ENCODE measurements around the gene DNMBP.
A peak's percentile ranks its signal among the peaks of the same experiment; 100 is the strongest.
"Not testable (repeated sequence)": the region's sequence is repeated elsewhere in the genome, so short reads cannot be mapped to it uniquely, and the experiment has no call there.

Gene DNMBP

DNA sequence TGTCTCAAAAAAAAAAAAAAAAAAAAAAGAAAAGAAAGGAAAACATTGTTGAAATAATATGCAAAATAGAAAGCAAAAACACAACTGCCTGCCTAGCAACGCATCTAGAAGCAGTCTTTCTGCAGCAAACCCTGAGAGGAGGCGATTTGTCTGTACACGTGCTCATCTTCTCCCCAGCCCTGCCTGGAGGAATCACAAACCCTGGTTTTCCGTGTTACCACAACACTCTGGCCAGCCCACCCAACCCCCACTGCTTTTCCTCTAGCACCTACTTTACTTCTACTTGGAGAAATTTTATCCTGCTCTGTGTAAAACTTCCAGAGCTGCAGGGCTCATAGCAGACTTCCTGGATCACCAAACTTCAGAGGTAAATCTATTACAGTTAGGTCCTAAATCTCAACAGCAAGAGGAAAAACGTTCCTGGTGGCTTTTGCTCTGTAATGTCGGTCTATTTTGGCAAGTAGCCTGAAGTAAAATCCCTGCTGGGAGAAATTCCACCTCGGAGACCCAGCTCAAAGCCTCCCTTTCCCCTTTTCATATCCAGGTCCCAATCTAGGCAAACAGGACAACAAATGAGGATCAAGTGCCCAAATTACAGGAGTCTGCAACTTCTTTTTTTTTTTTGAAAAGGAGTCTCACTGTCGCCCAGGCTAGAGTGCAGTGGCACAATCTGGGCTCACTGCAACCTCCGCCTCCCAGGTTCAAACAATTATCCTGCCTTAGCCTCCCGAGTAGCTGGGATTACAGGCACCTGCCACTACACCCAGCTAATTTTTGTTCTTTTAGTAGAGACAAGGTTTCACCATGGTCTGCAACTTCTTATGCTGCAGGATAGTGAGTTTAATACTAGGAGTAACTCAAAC lies 91.6 kb downstream of the DNMBP start:
- DNase-seq (ENCODE audit: low read depth, low spot score): peak; percentile 85

DNA sequence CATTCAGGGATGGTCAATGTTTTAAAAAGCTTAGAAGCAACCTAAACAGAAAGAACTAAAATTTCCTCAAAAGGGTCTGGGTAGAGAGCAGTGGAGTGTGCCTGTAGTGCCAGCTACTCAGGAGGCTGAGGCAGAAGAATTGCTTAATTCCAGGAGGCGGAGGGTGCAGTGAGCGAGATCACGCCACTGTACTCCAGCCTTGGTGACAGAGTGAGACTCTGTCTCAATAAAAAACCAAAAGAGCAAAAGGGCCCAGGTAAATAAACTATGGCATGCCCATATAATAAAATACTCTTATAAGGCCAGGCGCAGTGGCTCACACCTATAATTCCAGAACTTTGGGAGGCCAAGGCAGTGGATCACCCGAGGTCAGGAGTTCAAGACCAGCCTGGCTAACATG lies 93.0 kb downstream of the DNMBP start:
- no peak for DNase-seq (ENCODE audit: low read depth, low spot score)

DNA sequence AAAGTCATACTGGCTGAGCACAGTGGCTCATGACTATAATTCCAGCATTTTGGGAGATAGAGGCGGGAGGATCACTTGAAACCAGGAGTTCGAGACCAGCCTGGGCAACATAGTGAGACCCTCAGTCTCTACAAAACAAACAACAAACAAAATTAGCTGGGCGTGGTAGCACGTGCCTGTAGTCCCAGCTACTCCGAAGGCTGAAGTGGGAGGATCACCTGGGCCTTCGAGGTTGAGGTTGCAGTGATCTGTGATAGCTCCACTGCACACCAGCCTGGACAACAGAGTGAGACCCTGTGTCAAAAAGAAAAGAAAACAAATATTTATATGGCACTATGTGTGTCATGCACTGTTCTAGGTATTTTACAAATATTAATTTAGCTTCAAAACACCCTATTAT lies 94.3 kb downstream of the DNMBP start:
- DNase-seq (ENCODE audit: low read depth, low spot score): no peak

DNA sequence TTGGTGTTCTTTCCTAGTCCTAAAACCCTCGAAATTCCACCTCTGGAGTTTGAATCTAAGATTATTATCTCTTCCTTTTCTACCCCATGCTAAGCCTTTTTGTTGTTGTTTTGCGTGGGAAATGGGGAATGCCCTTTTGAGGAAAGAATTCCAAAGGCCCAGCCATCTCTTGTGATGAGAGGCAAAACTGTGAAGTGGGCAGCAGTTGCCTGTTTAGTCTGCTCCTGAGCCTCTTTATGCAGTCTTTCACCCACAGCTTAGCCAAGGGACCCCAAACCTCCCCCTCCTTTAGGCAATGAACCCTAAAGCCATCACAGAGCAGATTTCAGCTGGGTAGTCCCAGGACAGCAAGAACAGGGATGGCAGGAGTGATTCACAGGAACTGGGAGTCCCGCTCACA lies 95.5 kb downstream of the DNMBP start:
- no peak for DNase-seq (ENCODE audit: low read depth, low spot score)

DNA sequence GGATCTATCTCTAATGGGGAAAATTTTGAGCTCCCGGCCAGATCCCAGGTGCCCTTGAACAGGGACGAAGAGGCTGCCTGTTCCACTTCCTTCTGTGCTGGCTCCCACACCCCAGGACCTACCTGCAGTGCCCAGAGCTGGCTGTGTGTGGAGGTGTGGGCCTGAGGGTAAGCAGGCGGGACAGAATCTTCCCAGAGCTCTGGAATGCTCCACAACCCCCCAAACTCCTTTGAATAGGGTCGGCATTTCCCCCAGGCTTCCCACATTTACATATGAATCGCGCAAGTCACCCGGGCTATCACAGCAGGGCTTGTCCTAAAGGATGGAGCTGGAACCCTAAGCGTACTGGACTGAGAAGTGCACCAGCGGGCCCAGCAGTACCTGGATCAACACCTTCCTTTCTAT lies 95.9 kb downstream of the DNMBP start:
- DNase-seq (ENCODE audit: low read depth, low spot score): peak; percentile 89

DNA sequence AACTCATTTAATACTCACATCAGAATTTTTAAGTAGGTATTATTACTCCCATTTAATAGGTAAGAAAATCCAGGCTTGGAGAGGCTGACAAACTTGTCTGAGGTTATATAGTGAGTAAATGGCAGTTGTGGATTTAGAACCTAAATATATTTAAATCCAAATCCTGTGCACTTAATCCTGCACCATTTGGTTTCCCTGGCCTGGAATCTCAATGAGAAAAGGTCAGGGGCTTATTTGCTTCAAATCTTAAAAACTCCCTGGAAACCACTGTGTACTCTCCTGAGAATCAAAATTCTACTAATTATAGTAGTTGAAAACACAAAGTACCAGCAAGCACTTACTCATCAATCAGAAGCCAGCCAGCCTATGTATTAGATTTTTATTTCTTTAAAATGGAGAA lies 97.7 kb downstream of the DNMBP start:
- no peak for DNase-seq (ENCODE audit: low read depth, low spot score)

DNA sequence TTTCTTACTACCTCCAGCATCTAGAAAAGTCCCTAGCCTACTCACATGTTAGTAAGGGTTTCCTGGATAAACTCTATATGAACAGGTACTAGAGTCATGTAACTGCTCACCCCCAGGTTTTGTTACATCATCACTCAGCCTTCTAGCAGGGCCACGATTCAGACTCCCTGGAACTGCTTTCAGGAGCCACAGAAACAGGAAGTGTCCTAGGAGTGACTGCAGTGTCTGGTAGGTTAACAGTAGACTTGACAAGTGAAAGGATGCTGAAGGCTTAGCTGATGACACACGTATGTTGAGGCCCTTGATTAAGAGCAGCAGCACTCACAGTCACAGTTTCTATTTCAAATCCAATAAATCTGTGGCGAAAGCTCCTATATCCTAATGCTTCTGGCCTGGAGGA lies 101.2 kb downstream of the DNMBP start:
- DNase-seq (ENCODE audit: low read depth, low spot score): no peak

DNA sequence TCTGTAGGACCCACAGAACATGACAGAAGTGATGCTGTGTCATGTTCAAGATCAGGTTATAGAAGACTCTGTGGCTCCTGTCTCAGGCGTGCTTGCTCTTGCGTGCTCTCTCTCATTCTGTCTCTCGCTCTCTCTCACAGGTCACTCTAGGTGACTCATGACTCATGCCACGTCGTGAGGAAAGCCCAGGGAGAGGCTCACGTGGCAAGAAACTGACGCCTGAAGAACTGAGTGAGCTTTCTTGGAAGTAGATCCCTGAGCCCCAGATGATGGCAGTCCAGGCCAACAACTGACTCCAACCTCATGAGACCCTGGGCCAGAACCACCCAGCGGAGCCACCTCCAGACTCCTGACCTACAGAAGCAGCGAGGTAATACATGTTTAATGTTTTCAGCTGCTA lies 103.3 kb downstream of the DNMBP start:
- peak; percentile 74 for DNase-seq (ENCODE audit: low read depth, low spot score)

DNA sequence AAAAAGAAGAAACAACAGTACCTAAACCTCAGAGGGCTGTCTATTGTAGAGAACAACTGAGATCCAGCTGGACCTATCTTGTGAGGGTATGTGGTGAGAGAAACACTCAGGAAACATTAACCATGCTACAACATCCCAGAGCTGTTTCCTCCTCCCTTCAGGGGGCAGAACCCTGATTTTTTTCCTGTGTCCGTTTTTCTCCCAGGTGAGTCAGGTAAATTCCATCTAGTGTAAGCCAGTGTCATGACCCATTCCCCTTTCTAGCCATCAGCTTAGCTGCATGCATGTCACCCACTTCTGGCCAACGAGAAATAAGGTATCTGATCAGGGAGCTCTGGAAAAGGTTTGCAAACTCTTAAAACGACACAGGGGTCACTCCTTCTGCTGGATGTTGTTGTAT lies 103.8 kb downstream of the DNMBP start:
- DNase-seq (ENCODE audit: low read depth, low spot score): no peak

DNA sequence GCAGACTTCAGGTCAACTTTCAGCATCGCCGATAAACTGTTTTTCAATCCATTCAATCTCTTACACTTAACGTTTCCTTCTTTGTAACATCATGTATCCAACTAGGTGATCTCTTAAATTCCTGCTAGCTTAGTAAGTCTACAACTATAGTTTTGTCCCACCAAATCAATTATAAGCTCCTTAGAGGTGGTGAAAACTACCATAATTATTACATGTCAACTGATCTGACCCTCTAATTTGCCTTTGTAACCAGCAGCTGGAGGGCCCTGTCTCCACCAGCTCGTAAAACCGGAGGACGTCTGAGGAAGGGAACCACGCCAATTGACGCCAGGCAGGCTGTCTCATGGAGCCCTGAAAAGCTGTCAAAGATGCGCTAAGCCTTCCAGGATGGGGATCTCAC lies 113.9 kb downstream of the DNMBP start:
- no peak for DNase-seq (ENCODE audit: low read depth, low spot score)

DNA sequence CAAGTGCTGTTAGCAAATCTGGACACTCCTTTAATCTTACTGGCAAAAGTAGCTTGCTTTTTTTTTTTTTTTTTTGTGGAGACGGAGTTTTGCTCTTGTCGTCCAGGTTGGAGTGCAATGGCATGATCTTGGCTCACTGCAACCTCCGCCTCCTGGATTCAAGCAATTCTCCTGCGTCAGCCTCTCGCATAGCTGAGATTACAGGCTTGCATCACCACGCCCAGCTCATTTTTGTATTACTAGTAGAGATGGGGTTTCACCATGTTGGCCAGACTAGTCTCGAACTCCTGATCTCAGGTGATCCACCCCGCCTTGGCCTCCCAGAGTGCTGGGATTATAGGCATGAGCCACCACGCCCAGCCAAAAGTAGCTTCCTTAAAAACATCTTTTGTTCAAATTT lies 114.7 kb downstream of the DNMBP start:
- DNase-seq (ENCODE audit: low read depth, low spot score): not testable (repeated sequence)

DNA sequence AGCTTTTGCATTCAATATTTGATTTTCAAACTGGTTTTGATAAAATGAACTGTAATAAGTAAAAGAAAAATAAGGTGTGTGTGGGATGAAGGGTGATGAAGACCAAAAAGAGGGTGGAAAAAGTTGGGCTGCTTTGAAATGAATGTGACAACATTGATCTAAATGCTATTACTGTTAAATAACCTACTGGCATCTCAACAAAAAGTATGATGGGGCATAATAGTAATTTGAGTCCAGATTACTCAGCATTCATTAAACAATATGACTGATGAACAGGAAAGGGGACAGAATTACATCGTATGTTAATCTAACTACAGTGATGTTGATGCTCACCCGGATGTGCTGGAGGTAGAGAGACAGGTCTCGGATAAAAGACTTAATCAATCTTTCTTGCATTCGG lies 115.1 kb downstream of the DNMBP start:
- DNase-seq (ENCODE audit: low read depth, low spot score): no peak

DNA sequence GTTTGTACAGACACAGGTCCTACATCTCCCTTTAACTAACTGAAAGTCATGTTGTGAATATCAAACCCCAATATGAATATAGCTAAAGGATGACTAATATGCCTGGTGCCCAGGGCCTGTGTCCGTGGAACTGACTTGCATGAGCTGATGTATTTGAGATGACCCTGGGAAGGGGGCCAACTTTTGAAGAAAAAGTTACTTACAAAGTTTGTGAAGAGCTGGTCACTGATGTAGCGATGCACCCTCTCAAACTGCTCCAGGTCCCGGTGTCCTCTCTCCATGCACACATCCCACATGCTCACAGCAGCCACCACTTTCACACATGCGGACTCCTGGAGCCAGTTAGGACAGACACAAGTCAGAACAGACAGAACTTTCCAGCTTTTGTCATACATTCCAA lies 121.1 kb downstream of the DNMBP start:
- DNase-seq (ENCODE audit: low read depth, low spot score): peak; percentile 41

DNA sequence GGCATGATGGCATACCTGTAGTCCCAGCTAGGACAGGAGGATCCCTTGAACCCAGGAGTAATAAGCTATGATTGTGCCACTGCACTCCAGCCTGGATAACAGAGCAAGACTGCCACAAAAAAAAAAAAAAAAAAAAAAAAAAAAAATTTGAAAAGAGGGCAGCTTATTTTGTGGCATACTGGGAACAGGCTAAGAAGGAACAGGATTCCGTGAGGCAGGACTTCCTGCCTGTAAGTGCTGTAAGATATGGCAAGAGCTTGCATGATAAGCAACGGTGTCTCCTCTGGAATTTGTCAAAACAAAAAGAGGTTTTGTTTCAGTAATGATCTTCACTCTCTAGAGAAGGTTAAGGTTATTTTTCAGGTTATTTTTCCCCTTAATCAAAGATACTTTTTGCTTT lies 126.2 kb downstream of the DNMBP start:
- DNase-seq (ENCODE audit: low read depth, low spot score): no peak

DNA sequence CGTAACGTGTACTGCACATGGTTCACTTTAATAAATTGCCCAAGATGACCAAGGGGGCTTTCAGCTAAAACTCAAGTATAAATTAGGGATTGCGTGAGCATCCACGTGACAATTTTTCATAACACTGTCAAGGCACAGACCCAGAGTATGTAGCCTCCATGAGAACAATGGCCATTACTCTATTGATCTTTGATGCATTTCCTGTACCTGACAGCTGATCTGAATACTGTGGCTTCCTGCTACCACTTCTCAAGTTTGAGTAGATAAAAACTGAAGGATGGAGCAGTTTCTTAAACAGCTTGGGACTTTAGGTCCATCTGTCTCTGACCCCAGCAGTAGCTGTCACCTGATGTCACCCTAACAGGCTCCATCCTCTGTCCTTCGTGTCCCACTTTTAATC lies 128.4 kb downstream of the DNMBP start:
- no peak for DNase-seq (ENCODE audit: low read depth, low spot score)

DNA sequence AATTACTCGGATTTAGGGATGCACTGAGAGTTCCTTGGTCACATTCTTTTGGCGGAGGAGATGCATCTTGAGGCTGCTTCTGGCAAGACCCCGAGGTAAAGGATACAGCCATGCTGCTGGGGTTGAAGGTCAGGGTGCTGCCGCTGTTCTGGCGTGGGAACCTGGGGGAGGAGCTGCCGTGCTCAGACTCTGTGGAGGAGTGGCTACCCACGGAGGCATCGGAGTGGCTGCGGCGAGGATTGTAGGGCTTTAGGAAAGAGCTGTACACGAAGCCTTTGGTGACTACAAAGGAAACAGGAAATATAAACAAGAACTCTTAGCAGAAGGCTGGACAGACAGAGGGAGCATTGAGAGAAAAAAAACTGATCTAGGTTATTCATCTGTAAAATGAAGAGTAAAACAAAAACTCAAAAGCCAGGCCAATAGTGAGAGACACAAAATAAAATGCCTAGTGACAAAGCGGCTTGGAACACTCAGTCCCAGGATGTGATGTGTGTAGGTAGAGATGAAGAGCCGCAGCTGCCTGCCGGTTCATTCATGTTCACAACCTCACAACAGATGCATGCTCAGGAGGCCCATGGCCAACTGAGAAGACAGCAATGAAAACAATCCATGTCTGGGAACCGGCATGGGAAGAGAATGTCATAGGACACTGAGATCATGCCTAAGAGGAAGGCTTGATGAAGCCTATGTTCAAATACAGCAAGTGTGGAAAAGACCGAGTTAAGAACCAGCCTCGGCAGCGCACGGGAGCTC lies 129.5 kb downstream of the DNMBP start:
- DNase-seq (ENCODE audit: low read depth, low spot score): no peak

DNA sequence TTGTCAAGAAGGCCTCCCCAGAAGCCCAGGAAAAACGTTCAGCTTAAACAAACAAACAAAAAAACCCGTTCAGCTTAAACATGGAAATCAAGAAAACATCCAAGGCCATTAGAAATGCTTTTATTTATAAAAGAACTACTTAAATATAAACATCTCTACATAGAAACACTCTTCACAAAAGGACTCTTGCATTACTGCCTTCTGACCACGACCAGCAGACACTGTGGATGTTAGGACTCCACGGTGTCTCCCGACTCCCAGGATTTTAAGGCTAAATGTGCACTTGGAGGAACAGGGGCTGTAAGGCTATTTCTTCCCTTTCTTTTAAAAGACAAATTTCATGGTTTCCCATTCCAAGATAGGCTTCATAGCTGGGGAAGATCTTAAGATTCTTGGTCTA lies 134.3 kb downstream of the DNMBP start:
- DNase-seq (ENCODE audit: low read depth, low spot score): no peak

DNA sequence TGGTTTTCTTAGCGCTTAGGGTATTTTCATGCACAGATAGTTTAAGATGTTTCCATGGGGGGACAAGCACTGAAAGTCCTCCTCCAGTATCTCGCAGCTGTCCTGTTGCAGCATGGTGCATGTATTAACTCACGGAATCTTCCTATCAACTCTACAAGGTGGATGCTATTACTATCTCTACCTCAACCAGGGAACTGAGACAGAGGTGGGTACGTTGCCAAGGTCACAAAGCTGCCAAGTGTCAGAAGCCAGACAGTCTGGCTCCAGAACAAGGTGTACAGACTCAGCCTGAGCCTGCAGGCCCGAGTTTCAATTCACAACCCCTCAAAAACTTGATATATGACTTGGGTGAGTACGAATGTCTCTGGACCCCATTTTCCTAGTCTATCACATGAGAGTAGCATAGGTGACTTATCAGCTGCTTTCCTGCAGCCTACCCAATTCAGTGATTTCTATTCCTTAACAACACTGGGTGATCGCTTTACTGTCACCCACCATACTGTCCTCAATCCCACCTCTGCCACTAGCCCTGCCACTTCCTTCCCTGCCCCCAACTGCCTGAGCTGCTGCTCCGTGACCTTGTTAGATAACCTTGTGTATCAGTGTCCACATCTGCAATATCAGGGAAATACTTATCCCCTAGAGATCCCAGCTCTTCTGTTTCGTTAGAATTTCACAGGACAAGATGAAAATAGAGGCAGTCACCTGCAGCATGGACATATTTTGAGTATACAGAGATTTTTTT lies 135.2 kb downstream of the DNMBP start:
- DNase-seq (ENCODE audit: low read depth, low spot score): no peak

DNA sequence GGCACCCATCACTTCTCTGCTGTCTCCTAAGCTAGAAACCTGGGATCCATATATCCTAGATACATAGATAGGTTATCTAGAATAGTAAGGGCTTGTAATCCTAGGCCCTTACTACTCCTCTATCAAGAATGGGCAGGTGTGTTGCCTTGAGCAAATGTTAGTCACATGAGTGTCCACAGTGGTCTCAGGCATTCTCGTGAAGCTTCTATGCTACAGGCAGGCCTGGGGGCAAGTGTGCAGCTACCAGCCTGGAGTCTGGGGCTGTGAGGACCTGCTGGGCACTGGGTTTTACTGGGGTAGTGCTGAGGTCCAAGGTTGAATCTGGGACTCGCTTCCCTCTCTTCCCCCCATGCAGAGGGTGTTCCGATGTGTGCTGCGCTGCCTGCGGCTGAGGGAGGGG lies 135.9 kb downstream of the DNMBP start:
- no peak for DNase-seq (ENCODE audit: low read depth, low spot score)

DNA sequence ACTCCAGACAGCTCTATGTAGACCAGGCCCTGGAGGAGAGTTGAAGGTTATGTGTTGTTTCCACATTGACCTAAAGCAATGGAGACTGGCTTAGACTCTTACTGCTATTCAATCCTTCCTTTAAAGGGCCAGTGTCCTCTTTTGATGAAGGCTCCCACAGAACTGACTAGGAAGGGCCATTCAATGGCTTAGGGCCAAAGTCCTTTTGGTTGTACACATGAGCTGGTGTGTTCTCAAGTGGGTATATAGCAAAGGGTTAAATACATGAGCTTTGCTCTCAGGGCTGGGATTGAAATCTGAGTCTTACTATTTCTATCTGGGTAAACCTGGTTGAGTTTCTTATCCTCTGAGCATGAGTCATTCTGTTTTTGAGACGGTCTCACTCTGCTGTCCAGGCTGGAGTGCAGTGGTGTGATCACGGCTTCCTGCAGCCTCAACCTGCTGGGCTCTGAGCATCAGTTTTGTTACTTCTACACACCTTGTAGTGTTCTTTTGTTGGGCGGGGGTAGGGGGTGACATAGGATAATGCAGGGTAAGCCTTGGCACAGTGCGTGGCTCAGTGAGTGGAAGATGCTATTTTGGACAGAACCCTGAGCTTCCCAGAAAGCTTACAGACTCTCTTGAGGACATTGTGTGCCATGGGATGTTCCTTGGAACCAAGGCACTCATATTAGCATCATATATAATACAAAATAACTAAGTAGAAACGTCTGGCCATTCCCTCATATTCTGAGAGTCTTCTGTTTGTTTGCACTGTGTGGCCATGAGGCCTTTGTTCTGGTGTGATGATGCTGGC lies 137.2 kb downstream of the DNMBP start:
- DNase-seq (ENCODE audit: low read depth, low spot score): peak; percentile 17

DNA sequence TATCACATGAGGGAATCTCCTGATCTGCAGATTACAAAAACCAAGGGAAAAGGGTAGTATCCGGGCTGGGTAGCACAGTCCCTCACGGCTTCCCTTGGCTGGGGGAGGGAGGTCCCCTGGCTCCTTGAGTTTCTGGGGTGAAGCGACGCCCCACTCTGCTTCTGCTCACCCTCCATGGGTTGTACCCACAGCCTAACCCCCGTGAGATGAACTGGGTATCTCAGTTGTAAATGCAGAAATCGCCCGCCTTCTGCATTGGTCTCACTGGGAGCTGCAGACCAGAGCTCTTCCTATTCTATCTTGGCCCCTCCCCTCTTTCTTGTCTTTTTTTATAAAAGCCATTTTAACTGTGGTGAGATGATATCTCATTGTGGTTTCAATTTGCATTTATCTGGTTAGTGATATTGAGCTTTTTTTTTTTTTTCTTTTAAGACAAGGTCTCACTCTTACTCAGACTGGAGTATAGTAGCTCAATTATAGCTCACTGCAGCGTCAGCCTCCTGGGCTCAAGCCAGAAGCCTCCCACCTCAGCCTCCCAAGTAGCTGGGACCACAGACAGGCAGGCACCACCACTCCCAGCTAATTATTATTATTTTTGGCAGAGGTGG lies 139.5 kb downstream of the DNMBP start:
- DNase-seq (ENCODE audit: low read depth, low spot score): no peak
